C4-2B (cell line): ENCODE results near the gene OAS3.

Experiments
- ZFX ChIP-seq: fragments of 450-650 bp; IDR thresholded peaks from 2 replicates; pipeline ENCODE4 v1.6.1; 2017
- TF ChIP-seq, protein P1 (sequence below): fragments of 450-650 bp; conservative IDR thresholded peaks from 2 replicates; pipeline ENCODE4 v1.5.1; 2017; ENCODE audit warnings: mild to moderate bottlenecking

DNA sequence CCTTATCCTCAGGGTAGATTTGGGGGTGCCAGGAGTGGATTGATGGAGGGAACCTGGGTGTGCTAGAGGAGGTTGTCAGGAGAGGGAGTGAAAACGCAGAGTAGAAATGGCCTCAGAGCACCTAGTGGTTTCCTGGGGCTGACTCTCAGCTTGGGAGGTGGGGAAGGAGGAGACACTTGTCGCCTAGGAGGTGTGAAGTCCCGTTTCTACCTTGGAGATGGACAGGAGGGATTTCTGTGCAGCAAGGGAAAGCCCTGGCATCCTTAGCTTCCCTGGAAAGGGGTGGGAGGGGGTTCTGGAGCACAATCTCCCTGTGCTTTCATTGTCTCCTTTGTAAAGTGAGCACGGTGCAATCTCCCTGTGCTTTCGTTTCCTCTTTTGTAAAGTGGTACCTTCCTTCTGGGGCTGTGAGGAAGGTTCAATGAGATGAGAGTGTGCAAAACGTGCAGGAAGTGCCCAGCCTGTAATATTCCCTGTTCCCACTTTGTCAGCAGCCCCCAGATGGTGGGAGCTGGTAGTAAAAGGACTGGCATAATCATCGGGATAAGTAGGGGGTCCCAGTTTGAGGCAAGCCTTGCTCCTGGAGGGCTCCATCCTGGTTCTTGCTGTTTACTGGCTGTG lies 1.6 kb downstream of the OAS3 start:
- TF ChIP-seq, protein P1, sequence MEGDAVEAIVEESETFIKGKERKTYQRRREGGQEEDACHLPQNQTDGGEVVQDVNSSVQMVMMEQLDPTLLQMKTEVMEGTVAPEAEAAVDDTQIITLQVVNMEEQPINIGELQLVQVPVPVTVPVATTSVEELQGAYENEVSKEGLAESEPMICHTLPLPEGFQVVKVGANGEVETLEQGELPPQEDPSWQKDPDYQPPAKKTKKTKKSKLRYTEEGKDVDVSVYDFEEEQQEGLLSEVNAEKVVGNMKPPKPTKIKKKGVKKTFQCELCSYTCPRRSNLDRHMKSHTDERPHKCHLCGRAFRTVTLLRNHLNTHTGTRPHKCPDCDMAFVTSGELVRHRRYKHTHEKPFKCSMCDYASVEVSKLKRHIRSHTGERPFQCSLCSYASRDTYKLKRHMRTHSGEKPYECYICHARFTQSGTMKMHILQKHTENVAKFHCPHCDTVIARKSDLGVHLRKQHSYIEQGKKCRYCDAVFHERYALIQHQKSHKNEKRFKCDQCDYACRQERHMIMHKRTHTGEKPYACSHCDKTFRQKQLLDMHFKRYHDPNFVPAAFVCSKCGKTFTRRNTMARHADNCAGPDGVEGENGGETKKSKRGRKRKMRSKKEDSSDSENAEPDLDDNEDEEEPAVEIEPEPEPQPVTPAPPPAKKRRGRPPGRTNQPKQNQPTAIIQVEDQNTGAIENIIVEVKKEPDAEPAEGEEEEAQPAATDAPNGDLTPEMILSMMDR = no peak
- TF ChIP-seq ZFX = no peak
